Sigmoid colon (tissue), 4 donors: ENCODE data around the gene DNASE2.
"Not testable (repeated sequence)": the region's sequence is repeated elsewhere in the genome, so short reads cannot be mapped to it uniquely, and the experiment has no call there.

ENCODE experiments used
- EP300 ChIP-seq, 4 donors: sonication (generic); formaldehyde crosslinking; IDR thresholded peaks; one replicate each; pipeline ENCODE4 v1.6.1; 2017; ENCODE audit warnings: antibody characterized with exemption in 4 of 4
- POLR2A ChIP-seq, 2 donors: fragments of 450-650 bp; IDR thresholded peaks; one replicate each; pipeline ENCODE4 v1.6.1; 2016; ENCODE audit warnings: antibody characterized with exemption in 2 of 2, mild to moderate bottlenecking in 2 of 2, moderate library complexity in 2 of 2
- POLR2AphosphoS5 ChIP-seq, 4 donors: sonication (generic); formaldehyde crosslinking; IDR thresholded peaks; one replicate each; pipeline ENCODE4 v1.6.1; 2017; ENCODE audit warnings: antibody characterized with exemption in 4 of 4
- TF ChIP-seq, protein P1 (sequence below), 4 experiments: fragments of 450-650 bp in 3 of 4; fragments of 200-600 bp in 1 of 4; IDR thresholded peaks; one replicate each; pipeline ENCODE4 v1.5.1; 2016 to 2019; ENCODE audit warnings: antibody characterized with exemption in 4 of 4, mild to moderate bottlenecking in 3 of 4, moderate library complexity in 2 of 4

DNA sequence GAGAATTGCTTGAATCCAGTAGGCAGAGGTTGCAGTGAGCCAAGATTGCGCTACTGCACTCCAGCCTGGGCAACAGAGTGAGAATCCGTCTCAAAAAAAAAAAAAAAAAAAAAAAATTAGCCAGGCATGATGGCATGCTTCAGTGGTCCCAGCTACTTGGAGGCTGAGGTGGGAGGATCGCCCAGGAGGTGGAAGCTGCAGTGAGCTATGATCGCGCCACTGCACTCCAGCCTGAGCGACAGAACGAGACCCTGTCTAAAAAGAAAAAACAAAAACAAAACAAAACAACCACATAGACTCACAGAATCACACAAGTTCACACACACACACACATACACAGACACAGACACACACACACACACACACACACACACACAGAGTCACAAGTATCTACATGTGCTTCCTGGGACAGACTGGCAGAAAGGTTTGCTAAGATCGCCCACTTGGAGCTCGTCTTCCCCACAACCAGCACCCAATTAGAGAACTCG is 9.1 kb upstream of the DNASE2 start:
- not testable (repeated sequence) for TF ChIP-seq POLR2A, EP300, POLR2AphosphoS5 (IDR thresholded peaks at IDR 0.05)
- TF ChIP-seq, protein P1, sequence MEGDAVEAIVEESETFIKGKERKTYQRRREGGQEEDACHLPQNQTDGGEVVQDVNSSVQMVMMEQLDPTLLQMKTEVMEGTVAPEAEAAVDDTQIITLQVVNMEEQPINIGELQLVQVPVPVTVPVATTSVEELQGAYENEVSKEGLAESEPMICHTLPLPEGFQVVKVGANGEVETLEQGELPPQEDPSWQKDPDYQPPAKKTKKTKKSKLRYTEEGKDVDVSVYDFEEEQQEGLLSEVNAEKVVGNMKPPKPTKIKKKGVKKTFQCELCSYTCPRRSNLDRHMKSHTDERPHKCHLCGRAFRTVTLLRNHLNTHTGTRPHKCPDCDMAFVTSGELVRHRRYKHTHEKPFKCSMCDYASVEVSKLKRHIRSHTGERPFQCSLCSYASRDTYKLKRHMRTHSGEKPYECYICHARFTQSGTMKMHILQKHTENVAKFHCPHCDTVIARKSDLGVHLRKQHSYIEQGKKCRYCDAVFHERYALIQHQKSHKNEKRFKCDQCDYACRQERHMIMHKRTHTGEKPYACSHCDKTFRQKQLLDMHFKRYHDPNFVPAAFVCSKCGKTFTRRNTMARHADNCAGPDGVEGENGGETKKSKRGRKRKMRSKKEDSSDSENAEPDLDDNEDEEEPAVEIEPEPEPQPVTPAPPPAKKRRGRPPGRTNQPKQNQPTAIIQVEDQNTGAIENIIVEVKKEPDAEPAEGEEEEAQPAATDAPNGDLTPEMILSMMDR (IDR thresholded peaks at IDR 0.05): not testable (repeated sequence)
